Pancreas (tissue), 10 donors: ENCODE data around the gene EPC1. TPM values are rescaled to one million over a fixed set of nuclear protein-coding genes. Genes with fewer than 3 reads are reported as not detected.

Experiments used
- ATAC-seq, 4 donors: fragments of 200-7000 bp; cut with Tn5 transposase; one replicate each; pipeline versions ENCODE4 v1.8.0 to v1.9.1; 2020; ENCODE audit warnings: mild to moderate bottlenecking in 4 of 4, moderate library complexity in 4 of 4
- DNase-seq, 6 donors: peaks; one replicate each; pipeline ENCODE4 v3.0.0-alpha.2; 2020
- FAIRE-seq: peaks from 2 replicates; lab custom pipeline; 2012; peaks lifted over from hg19 to GRCh38; lab: Jason Lieb, UNC
- H3K27ac ChIP-seq, 4 donors: fragments of 200-600 bp; sonication (generic); 1 replicate in 3 of 4; 2 replicates in 1 of 4; pipeline versions ENCODE4 v1.5.0 to v1.8.0; 2020
- H3K27me3 ChIP-seq, 4 donors: fragments of 200-600 bp; one replicate each; pipeline ENCODE4 v1.8.0; 2021
- H3K36me3 ChIP-seq, 3 donors: fragments of 200-600 bp; sonication (generic) in 1 of 3; one replicate each; pipeline versions ENCODE4 v1.5.0 to v1.8.0; 2020 to 2021
- H3K4me1 ChIP-seq, 3 donors: fragments of 200-600 bp; one replicate each; pipeline ENCODE4 v1.8.0; 2021
- H3K4me3 ChIP-seq, 4 donors: fragments of 200-600 bp; sonication (generic) in 2 of 4; one replicate each; pipeline versions ENCODE4 v1.5.0 to v1.8.0; 2020 to 2021
- H3K9me3 ChIP-seq, 4 donors: fragments of 200-600 bp; one replicate each; pipeline ENCODE4 v1.8.0; 2021
- WGBS, 2 donors: extraction: QIAGEN DNeasy Blood & Tissue Kit; methylation state at CpG; one replicate each; pipeline ENCODE4 v1.1.7; 2013; 5-methylcytosine and 5-hydroxymethylcytosine counted together
- intact Hi-C, 3 donors: fragments of 100-400 bp; cut with DNase I; formaldehyde crosslinking; loops; one replicate each; pipeline versions ENCODE4 v1.11.1 to v1.14.2; 2022
- polyA plus RNA-seq, 2 donors: library from polyadenylated mRNA; stranded (reverse); fragments of 200-250 nt; gene quantifications; one replicate each; pipeline ENCODE4 v1.2.3, GENCODE V29; 2013
- total RNA-seq, 6 donors: library from RNA; stranded (reverse); fragmentation: NEBNext Ultra II Directional in 4 of 6; extraction: Animal tissue kit (Norgen Biotek cat#: 25700) in 4 of 6; gene quantifications; one replicate each; pipeline versions ENCODE4 v1.2.1 to v1.2.4, GENCODE V29; 2021 to 2023
- TF ChIP-seq, protein P1 (sequence below), 4 donors: fragments of 200-600 bp; sonication (generic) in 3 of 4; IDR thresholded peaks; one replicate each; pipeline versions ENCODE4 v1.5.0 to v1.8.0; 2021; ENCODE audit warnings: antibody characterized with exemption in 4 of 4
- donor health status: healthy with polysubstance abuse.
- donor health status: DM: no; HTN: no; CAD: no; lungs with moderate emphysema.
- donor health status: DM: no; HTN: no; CAD: no.
- donor health status: control.
- donor health status: control.
- donor health status: Bipolar disorder and iron deficiency.
- donor health status: DM: yes; HTN: yes; CAD: no.
- donor health status: DM: no; HTN: no; CAD: no.
- donor health status: DM: no; HTN: no; CAD: no.
- donor health status: DM: yes; HTN: yes; CAD: no.

Gene EPC1
- total and polyA plus RNA-seq, 8 donors: 11.3 to 21.8 (median 16.4) TPM

DNA sequence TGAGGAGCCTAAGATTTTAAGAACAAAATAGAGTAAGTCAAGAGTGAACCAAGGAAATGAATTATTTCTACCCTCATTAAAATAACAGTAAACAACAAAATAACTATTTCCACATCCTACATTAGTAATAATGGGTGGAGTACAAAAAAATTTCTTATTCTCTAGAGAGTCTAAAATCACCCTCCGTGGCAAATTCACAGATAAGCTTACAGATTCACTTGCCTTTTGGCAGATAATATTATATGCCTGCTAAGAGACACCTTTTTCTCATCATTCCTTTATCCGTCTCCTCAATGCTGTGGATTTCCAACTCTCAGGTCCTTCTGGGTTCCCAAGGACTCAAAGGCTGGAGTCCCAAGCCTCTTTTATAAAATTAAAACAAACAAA, 2.2 kb upstream of the EPC1 start:
- no peaks in the 10 kb centered on the region for H3K27me3 ChIP-seq
- no peaks in the 10 kb centered on the region for H3K9me3 ChIP-seq
- 74 to 84% methylated on average over 2 of the region's 2 CpGs for WGBS, 2 donors
- no peak for ATAC-seq
- H3K27ac ChIP-seq: no peak overlapping the region
- DNase-seq: no peak
- TF ChIP-seq, protein P1, sequence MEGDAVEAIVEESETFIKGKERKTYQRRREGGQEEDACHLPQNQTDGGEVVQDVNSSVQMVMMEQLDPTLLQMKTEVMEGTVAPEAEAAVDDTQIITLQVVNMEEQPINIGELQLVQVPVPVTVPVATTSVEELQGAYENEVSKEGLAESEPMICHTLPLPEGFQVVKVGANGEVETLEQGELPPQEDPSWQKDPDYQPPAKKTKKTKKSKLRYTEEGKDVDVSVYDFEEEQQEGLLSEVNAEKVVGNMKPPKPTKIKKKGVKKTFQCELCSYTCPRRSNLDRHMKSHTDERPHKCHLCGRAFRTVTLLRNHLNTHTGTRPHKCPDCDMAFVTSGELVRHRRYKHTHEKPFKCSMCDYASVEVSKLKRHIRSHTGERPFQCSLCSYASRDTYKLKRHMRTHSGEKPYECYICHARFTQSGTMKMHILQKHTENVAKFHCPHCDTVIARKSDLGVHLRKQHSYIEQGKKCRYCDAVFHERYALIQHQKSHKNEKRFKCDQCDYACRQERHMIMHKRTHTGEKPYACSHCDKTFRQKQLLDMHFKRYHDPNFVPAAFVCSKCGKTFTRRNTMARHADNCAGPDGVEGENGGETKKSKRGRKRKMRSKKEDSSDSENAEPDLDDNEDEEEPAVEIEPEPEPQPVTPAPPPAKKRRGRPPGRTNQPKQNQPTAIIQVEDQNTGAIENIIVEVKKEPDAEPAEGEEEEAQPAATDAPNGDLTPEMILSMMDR (IDR thresholded peaks at IDR 0.05): no peak
- H3K36me3 ChIP-seq: no peaks in the 10 kb centered on the region
- intact Hi-C loops: loop anchor here in 1 of 3 donors (5.0 kb wide), 1 partner anchor 92 kb away; no protein-coding TSS in a partner anchor
- peaks cover 5 to 24% (median 20%) of the 10 kb centered on the region in 3 donors for H3K4me1 ChIP-seq
- FAIRE-seq: no peak
- no peak overlapping the region for H3K4me3 ChIP-seq

DNA sequence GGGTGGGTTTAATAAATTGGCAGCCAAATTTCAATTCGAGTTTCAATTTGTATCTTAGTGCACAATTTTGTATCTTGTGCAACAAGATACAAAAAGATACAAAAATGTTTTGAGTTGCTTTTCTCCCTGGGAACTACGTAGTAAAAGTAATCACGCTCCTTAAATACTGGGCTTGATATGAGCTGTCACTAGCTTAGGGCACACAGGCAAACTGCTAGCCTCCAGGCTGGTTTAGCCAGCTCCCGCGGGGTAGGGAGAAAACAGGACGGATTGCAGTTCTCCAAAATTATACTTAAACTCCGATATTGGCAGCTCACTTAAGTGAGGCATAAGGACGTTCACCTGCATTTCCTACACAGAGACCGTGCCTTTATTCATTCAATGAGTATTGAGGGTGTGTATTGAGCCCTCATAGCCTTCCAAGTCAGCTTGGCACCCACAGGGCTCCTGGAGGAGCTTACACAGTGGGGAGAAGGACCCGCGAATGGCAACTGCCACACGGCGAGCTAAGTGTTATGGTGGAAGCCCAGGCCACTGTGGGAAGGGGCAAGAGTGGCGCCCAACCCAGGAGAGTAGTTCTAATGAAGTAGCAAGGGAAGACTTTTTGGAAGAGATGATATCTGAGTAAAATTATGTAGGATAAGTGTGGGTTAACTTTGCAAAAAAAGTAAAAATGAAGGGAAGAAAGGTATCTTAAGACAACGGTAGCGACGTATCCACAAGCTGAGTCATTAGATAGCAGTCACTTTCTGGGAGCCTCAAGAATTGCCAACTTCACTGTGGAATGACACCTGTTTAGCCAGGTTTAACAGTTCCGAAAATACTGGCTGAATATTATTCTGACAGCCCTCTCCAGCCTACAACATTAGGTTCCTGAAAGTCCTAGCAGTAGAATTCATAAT, 1.6 kb upstream of the EPC1 start:
- intact Hi-C loops: loop anchor here in 1 of 3 donors (5.0 kb wide), 1 partner anchor 91 kb away; no protein-coding TSS in a partner anchor
- 36 to 42% methylated on average over 18 of the region's 18 CpGs for WGBS, 2 donors
- DNase-seq: no peak
- peaks cover 4 to 27% (median 25%) of the 10 kb centered on the region in 3 donors for H3K4me1 ChIP-seq
- H3K4me3 ChIP-seq: peak overlapping the region in 2 of 4 donors; percentile 74 to 90
- TF ChIP-seq, protein P1 (IDR thresholded peaks at IDR 0.05): no peak
- no peaks in the 10 kb centered on the region for H3K36me3 ChIP-seq
- H3K9me3 ChIP-seq: no peaks in the 10 kb centered on the region
- H3K27me3 ChIP-seq: no peaks in the 10 kb centered on the region
- no peak overlapping the region for H3K27ac ChIP-seq
- ATAC-seq: no peak
- FAIRE-seq: no peak

DNA sequence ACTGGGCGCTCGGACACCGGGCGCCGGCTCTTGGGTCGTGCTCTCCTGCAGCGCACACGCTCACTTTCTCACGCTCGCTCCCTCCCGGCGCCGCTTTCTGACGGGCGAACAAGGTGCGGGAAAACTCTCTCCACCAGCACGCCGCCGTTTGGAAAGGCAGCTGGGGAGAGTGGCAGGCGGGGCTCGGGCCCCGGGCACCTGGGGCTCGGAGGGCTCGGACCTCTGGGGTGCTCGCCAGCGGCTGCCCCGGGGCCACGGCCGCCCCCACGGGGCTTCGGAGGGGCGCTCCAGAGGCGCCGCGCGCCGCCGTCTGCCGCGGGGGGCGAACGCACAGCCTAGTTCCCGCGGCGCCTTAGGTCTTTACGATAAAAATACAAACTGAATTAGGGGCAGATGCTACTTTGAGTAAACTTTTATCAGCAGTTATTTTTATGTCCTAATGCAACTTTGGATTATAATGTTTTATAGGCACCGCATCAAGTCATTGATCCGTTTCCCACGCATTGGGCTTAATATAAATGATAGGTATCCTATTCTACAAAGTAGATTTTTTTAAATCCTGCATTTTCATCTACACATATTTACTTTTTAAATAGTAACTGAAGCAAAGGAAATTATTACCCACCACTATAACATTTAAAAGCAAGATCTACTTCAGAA, 535 bp upstream of the EPC1 start:
- TF ChIP-seq, protein P1 (IDR thresholded peaks at IDR 0.05): no peak
- H3K27ac ChIP-seq: peak overlapping the region; percentile 100
- ATAC-seq: no peak
- intact Hi-C loops: loop anchor here in 1 of 3 donors (5.0 kb wide), 1 partner anchor 90 kb away; no protein-coding TSS in a partner anchor
- H3K4me3 ChIP-seq: peak overlapping the region; percentile 52 to 94 (median 82)
- no peaks in the 10 kb centered on the region for H3K9me3 ChIP-seq
- H3K27me3 ChIP-seq: no peaks in the 10 kb centered on the region
- H3K4me1 ChIP-seq: peaks cover 6 to 28% (median 26%) of the 10 kb centered on the region in 3 donors
- 0 to 1% methylated on average over 42 to 49 of the region's 49 CpGs for WGBS, 2 donors
- H3K36me3 ChIP-seq: no peaks in the 10 kb centered on the region
- peak in 1 of 6 donors; percentile 87 for DNase-seq
- no peak for FAIRE-seq

DNA sequence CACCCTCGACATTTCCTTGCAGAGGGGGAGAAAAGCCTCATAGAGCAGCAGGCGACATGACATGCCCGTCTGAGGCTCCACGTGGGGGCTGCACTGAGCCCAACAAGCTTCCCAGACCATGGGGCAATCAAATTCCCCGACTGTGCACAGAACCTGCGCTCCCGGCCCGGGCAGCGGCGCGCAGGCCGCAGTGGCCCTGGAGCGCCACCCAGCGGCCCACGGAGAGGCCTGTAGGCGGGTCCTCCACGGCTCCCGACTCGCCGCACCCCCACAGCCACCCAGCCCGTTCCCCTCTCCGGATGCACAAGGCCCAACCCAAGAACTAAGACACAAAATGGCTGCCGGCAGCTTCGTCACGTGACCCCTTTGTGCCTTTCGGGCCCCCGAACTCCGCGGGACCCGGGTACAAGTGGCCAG, 816 bp downstream of the EPC1 start:
- no peaks in the 10 kb centered on the region for H3K9me3 ChIP-seq
- H3K36me3 ChIP-seq: no peaks in the 10 kb centered on the region
- 0% methylated on average over 28 to 30 of the region's 30 CpGs for WGBS, 2 donors
- H3K4me1 ChIP-seq: peaks cover 6 to 40% (median 27%) of the 10 kb centered on the region in 3 donors
- peak; percentile 93 to 97 (median 96) for DNase-seq
- peak overlapping the region; percentile 52 to 94 (median 82) for H3K4me3 ChIP-seq
- no peaks in the 10 kb centered on the region for H3K27me3 ChIP-seq
- peak overlapping the region; percentile 100 for H3K27ac ChIP-seq
- intact Hi-C loops: loop anchor here in 1 of 3 donors (5.0 kb wide), 1 partner anchor 89 kb away; no protein-coding TSS in a partner anchor
- TF ChIP-seq, protein P1 (IDR thresholded peaks at IDR 0.05): peak; percentile 94 to 98 (median 97)
- no peak for FAIRE-seq
- peak; percentile 93 to 98 (median 94) for ATAC-seq
